HG03064 (cell line): ENCODE results near the gene MAPRE2.
A peak's percentile ranks its signal among the peaks of the same experiment; 100 is the strongest.

ENCODE experiments used
- ATAC-seq: cut with Tn5 transposase; IDR thresholded peaks from one replicate; pipeline ENCODE4 v1.9.1; 2021; ENCODE audit warnings: low read depth; ENCODE audit not compliant: unreplicated experiment

MAPRE2 gene

GRCh38 chr18:35040988-35041814, at the start of gene MAPRE2:
Gene MAPRE2, plus strand, starts transcription at chr18:35041413. Its CDS starts 127 bp downstream, at chr18:35041540.
- peak; percentile 62 for ATAC-seq

GRCh38 chr18:34991561-34991960, 49.7 kb upstream of the MAPRE2 start:
- no peak for ATAC-seq

- ATAC-seq, result no peak
Measured at GRCh38 chr18:34993289-34993688, 47.9 kb upstream of the MAPRE2 start.

- ATAC-seq, result no peak
Measured at GRCh38 chr18:34995746-34996145, 45.5 kb upstream of the MAPRE2 start.

GRCh38 chr18:34998661-34999060, 42.6 kb upstream of the MAPRE2 start:
- ATAC-seq, result no peak

- ATAC-seq, result no peak
Measured at GRCh38 chr18:34999756-35000289, 41.4 kb upstream of the MAPRE2 start.

- ATAC-seq, result no peak
Measured at GRCh38 chr18:35000457-35000856, 40.8 kb upstream of the MAPRE2 start.

GRCh38 chr18:35002120-35002519, 39.1 kb upstream of the MAPRE2 start:
- ATAC-seq, result no peak

GRCh38 chr18:35005963-35006577, 35.1 kb upstream of the MAPRE2 start:
- ATAC-seq, result no peak

- ATAC-seq, result no peak
Measured at GRCh38 chr18:35010156-35010555, 31.1 kb upstream of the MAPRE2 start.

- no peak for ATAC-seq
Measured at GRCh38 chr18:35010993-35011392, 30.2 kb upstream of the MAPRE2 start.

GRCh38 chr18:35019933-35020332, 21.3 kb upstream of the MAPRE2 start:
- no peak for ATAC-seq

GRCh38 chr18:35022426-35023001, 18.7 kb upstream of the MAPRE2 start:
- no peak for ATAC-seq

GRCh38 chr18:35024196-35024595, 17.0 kb upstream of the MAPRE2 start:
- ATAC-seq, result no peak

GRCh38 chr18:35024965-35025364, 16.2 kb upstream of the MAPRE2 start:
- ATAC-seq, result no peak

GRCh38 chr18:35026407-35027061, 14.7 kb upstream of the MAPRE2 start:
- no peak for ATAC-seq

- no peak for ATAC-seq
Measured at GRCh38 chr18:35027206-35027605, 14.0 kb upstream of the MAPRE2 start.

GRCh38 chr18:35028536-35028935, 12.7 kb upstream of the MAPRE2 start:
- ATAC-seq, result no peak

- no peak for ATAC-seq
Measured at GRCh38 chr18:35029103-35029502, 12.1 kb upstream of the MAPRE2 start.

GRCh38 chr18:35029770-35030169, 11.4 kb upstream of the MAPRE2 start:
- ATAC-seq, result peak; percentile 60
